Medulla oblongata (tissue), 1 donor: Measurements from ENCODE around the gene TMUB2.
A peak's percentile ranks its signal among the peaks of the same experiment; 100 is the strongest.
"Not testable (repeated sequence)": the region's sequence is repeated elsewhere in the genome, so short reads cannot be mapped to it uniquely, and the experiment has no call there.

Experiments used
- DNase-seq: peaks from one replicate; pipeline ENCODE4 v3.0.0-alpha.2; 2015; ENCODE audit errors: extremely low spot score

Gene TMUB2

DNA sequence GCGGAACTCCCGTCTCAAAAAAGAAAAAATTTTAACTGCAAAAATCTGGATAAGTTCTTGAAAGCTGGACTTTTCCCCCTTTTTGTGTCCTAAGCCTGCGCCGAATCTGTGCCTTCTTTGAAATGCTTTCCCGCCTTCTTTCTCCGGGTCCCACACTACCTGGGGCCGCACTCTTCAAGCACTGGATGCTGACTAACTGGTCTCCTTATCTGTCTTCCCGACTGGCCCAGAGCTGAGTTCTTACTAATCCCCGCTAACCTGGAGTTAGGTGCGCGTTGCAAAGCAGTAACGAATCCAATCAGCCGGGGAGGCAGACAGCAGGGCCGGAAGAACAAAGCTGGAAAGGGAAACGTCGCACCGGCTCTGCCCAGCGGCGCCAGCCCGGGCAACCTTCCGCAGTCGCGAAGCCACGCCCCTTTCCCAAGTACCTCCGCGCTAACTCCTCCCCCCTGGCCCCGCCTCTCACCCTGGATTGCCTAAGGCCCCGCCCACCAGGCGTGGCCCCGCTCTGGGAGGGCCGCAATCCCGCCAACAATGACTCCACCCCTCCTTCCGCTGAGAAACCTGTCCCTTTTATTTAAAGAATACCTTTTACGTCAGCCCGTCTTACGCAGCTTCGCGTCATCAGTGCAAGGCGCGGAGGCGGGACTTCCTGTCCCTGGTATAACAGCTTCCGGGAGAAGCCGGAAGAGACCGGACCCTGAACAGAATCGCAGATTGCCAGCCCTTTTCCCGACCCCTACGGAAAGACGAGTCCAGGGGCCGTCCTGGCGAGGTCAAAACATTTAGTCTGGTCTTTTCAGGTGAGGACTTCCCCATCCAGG, at the start of gene TMUB2:
Gene TMUB2 (plus strand): TSS at position 666 of the 824 bp plus-strand sequence. CDS start 737 bp downstream, outside the sequence.
- peak; percentile 100 for DNase-seq

- DNase-seq: peak; percentile 35
These were observed 48.7 kb upstream of the TMUB2 start for GRCh38 chr17:44137891-44138709.

DNA sequence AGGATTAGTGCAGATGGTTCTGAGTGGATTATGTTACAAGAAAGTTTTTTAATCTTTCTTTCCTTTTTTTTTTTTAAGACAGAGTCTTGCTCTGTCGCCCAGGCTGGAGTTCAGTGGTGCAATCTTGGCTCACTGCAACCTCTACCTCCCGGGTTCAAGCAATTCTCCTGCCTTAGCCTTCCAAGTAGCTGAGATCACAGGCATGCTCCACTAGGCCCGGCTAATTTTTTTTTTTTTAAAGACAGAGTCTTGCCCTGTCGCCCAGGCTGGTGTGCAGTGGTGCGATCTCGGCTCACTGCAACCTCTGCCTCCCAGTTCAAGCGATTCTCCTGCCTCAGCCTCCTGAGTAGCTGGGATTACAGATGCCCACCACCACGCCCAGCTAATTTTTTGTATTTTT, 42.9 kb upstream of the TMUB2 start:
- DNase-seq: not testable (repeated sequence)

DNA sequence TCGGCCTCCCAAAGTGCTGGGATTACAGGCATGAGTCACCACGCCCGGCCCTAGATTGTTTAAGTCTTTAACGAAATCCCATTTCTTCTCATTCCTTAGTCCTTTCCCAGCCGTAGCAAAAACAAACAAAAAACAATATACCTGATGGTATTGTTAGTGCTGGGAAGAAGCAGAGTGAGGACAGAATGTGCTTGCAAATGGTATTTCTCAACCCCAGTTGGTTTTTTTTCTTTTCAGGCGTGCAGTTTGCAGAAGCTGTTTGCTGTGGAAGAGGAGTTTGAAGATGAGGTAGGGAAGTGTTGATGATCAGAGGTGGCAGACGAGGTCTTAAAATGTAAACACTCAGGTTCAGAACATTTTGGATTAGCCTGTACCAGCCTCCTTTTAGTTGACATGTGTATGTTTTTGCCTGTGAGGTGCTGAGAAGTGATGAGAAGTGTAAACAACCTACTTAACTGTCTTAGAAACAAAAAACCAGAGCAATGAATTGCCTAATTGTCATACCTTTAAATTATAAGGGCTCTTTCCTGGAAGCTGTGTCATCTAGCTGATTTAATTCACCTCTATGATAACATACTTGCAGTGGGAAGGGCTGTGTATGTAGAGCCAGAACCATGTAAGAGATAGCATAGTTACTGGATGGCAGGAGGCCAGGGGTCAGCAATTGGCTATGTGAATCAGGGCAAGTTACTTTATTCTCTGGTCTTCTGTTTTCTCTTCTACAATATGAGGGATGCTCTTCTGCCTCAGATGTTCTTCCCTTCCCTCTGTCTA, 41.6 kb upstream of the TMUB2 start:
- DNase-seq: no peak

GRCh38 chr17:44146375-44147346, 40.1 kb upstream of the TMUB2 start:
- no peak for DNase-seq

DNA sequence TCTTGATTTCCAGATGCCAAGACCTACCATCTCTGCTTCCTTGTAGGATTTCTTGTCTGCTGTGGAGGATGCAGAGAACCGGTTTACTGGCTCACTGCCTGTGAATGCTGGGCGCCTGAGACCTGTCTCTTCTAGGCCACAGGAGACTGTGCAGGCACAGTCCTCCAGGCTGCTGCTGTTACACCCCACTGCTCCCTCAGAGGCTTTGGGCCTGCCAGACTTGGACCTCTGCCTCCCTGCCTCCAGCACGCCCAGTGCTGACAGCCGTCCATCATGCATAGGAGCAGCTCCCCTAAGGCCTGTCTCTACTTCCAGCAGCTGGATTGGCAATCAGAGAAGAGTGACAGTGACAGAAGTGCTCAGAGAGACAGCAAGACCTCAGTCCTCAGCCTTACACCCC, 39.0 kb upstream of the TMUB2 start:
- no peak for DNase-seq

DNA sequence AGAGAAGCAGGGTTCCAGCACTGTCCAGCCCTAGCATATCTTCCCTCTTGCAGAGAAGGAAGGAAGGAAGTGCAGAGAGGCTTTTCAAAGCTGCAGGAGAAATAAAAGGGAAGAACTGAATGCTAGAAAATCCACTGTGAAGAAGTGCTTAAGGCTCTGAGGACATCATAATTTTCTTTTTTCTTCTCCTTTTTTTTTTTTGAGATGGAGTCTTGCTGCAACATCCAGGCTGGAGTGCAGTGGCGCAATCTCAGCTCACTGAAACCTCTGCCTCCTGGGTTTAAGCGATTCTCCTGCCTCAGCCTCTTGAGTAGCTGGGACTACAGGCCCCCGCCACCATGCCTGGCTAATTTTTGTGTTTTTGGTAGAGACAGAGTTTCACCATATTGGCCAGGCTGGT, 37.7 kb upstream of the TMUB2 start:
- DNase-seq: not testable (repeated sequence)

DNA sequence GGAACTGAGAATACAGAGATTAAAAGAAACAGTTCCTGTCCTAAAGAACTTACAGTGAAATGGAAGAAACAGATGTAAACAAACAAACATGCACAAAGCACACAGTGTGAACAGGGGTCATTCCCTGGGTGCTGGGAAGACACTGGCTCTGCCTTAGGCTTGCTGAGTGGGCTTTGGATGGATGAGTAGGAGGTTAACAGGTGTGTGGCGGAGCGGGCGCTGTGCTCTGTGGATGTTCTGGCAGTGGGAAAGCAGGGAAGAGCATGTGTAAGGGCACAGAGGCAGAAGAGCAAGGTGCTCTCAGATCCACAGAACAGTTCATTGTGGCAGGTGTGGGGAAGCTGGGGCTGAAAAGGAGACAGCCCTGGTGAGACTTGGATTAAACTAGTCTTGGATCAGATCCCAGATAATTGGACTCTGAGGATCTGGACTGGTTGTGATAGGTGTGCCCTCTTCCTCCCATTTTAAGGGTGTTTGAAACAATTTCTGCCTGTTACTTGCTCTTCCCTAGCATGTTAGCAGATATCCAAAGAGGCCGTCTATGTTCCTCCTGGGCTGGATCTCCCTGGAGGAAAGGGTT, 36.9 kb upstream of the TMUB2 start:
- no peak for DNase-seq

- DNase-seq: no peak
These were observed 33.9 kb upstream of the TMUB2 start for GRCh38 chr17:44152875-44153274.

DNA sequence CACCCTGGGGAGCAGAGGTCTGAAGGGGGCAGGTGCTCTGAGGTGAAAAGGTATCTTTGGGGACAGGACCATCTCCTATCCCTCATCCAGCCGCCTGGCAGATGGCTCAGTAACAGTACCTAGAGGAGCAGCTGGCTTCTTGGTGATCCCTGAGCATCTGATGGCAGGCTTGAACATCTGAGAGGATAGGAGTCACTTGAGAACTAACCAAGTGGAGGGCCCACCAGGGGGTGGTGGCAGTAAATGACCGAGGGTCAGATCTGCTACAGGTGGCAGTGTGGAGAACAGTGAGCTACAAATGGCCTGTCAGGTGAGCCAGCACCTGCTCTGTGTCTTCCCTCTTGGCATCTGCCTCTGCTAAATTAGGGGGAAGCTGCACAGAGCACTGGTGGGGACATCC, 31.3 kb upstream of the TMUB2 start:
- no peak for DNase-seq

- no peak for DNase-seq
These were observed 27.1 kb upstream of the TMUB2 start for GRCh38 chr17:44159519-44160210.

DNA sequence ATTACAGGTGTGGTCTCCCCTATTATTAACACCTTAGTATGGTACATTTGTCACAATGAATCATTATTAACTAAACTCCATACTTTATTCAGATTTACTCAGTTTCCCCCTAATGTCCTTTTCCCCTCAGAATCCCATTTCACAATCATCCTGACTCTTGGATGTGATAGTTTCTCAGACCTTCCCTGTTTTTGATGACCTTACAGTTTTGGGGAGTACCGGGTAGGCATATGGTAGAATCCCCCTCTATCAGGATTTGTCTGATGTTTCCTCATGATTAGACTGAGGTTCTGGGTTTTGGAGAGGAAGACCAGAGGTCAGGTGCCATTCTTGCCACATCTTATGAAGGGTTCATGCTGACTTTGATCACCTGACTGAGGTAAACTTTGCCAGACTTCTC, 22.3 kb upstream of the TMUB2 start:
- DNase-seq: no peak

DNA sequence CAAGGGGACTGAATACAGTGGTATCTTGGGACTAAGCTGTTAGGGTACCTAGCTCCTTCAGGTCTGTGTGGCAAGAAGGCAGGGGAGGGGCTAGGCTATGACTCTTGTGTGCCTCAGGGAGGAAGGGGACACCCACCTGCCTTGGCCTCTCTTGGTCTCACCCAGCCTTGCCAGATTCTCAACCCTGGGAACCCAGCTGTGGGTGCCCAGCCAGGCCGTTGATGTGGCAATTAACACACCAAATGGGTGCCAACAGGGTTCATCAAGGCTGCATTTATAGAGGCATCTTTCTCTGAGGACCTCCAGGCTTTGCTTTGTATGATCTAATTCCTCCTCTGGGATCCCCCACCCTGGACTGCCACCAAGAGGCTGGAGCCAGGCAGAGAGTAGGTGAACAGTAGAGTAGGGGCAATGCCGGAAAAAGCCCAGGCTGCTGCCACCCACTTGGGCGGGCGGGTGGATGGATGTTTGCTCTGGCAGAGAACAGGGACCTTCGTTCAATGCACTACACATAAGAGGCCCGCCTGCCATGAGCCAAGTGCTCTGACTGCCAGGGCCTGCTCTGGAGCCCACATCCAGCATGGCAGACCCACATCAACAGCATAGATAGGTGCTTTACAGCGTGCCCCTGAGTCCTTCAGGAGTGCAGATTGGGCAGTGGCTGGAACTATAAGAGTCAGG, 19.5 kb upstream of the TMUB2 start:
- no peak for DNase-seq

DNA sequence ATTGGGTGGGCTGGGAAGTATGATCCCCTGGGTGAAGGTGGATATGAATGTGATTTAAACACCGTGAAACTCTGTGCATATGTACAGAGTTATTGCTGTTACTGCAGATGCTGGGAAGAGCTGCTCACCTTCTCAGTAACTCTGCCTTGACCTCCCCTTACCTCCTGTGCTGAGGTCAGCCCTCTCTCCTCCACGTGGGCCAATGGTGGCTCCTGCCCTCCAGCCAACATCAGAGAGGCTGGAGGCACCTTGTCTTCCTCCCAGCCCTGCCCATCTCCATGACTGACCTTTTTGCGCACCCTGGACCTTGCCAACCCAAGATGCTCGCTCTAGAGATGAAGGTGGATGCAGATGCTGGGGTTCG, 16.7 kb upstream of the TMUB2 start:
- DNase-seq: no peak

GRCh38 chr17:44170499-44171201, 16.1 kb upstream of the TMUB2 start, which contains the start of gene ASB16:
Gene ASB16, plus strand, starts transcription at chr17:44170704. Its CDS starts 86 bp downstream, at chr17:44170790.
- peak; percentile 23 for DNase-seq

- DNase-seq: no peak
These were observed 14.8 kb upstream of the TMUB2 start for GRCh38 chr17:44171931-44172455.

- no peak for DNase-seq
These were observed 12.3 kb upstream of the TMUB2 start for GRCh38 chr17:44174427-44174826.

GRCh38 chr17:44176257-44176656, 10.5 kb upstream of the TMUB2 start:
- no peak for DNase-seq
